D721Med (cell line): ENCODE results near the gene BATF3.

Source experiments
- DNase-seq: peaks from one replicate; pipeline ENCODE4 v3.0.0; 2011; ENCODE audit warnings: low spot score; ENCODE audit not compliant: insufficient read length
- FAIRE-seq: peaks from 2 replicates; lab custom pipeline; 2011; peaks lifted over from hg19 to GRCh38; lab: Jason Lieb, UNC
- CTCF ChIP-seq: IDR thresholded peaks from 2 replicates; pipeline ENCODE4 v1.5.1; 2012; ENCODE audit warnings: mild to moderate bottlenecking, control low read depth; ENCODE audit not compliant: insufficient read depth; ENCODE audit errors: missing control alignments

The BATF3 gene

GRCh38 chr1:212688341-212689047, 11.1 kb downstream of the BATF3 start:
- FAIRE-seq: no peak
- TF ChIP-seq CTCF: no peak
- DNase-seq: no peak

GRCh38 chr1:212687811-212688210, 11.8 kb downstream of the BATF3 start:
- no peak for TF ChIP-seq CTCF
- FAIRE-seq: no peak
- no peak for DNase-seq

- TF ChIP-seq CTCF: no peak
- no peak for DNase-seq
- no peak for FAIRE-seq
These were observed 13.0 kb downstream of the BATF3 start for GRCh38 chr1:212686591-212686990.

- FAIRE-seq (no peak), DNase-seq (no peak)
- TF ChIP-seq CTCF: no peak
These were observed 13.6 kb downstream of the BATF3 start for GRCh38 chr1:212686069-212686468.

- no peak for TF ChIP-seq CTCF
- DNase-seq: no peak
- no peak for FAIRE-seq
These were observed 14.2 kb downstream of the BATF3 start for GRCh38 chr1:212685429-212685828.

GRCh38 chr1:212684521-212685090, 15.0 kb downstream of the BATF3 start:
- TF ChIP-seq CTCF: no peak
- no peak for DNase-seq
- FAIRE-seq: no peak

GRCh38 chr1:212684076-212684475, 15.6 kb downstream of the BATF3 start:
- no peak for TF ChIP-seq CTCF
- no peak for DNase-seq
- no peak for FAIRE-seq
